H1 (cell line): ENCODE results near the gene ALDH5A1. TPM values are rescaled to one million over a fixed set of nuclear protein-coding genes. Genes with fewer than 3 reads are reported as not detected.

Experiments
- CTCF ChIA-PET: fragments of 300-600 bp; sonication (Branson Sonifier 250); formaldehyde crosslinking; loops from one replicate; lab custom pipeline; 2021; ENCODE audit not compliant: partially characterized antibody; lab: Charles Lee
- POLR2A ChIA-PET: fragments of 300-600 bp; sonication (Branson Sonifier 250); formaldehyde crosslinking; loops from one replicate; lab custom pipeline; 2021; ENCODE audit warnings: inconsistent platforms; ENCODE audit not compliant: partially characterized antibody; lab: Charles Lee
- DNase-seq, 2 experiments: peaks; one replicate each; pipeline versions ENCODE4 v3.0.0 to v3.0.0-alpha.2; 2010 to 2022; ENCODE audit warnings: low spot score in 2 of 2, low read depth in 1 of 2, mixed read lengths in 1 of 2
- FAIRE-seq: peaks from 2 replicates; lab custom pipeline; 2011; peaks lifted over from hg19 to GRCh38; lab: Jason Lieb, UNC
- H2AFZ ChIP-seq: 2 replicates; pipeline ENCODE4 v1.8.1; 2012; ENCODE audit warnings: low read length, inconsistent platforms
- H2AK5ac ChIP-seq: 2 replicates; pipeline ENCODE4 v1.6.1; 2013; ENCODE audit warnings: low read depth, low read length
- H2BK120ac ChIP-seq: replicated peaks from 2 replicates; pipeline ENCODE3; 2013; ENCODE audit warnings: low read depth, low read length, inconsistent platforms
- H2BK12ac ChIP-seq: 2 replicates; pipeline ENCODE4 v1.6.1; 2013; ENCODE audit warnings: low read depth, low read length
- H2BK15ac ChIP-seq: 2 replicates; pipeline ENCODE4 v1.6.1; 2013; ENCODE audit warnings: low read length
- H2BK20ac ChIP-seq: 2 replicates; pipeline ENCODE4 v1.6.1; 2013; ENCODE audit warnings: low read length
- H2BK5ac ChIP-seq: 2 replicates; pipeline ENCODE4 v1.6.1; 2013; ENCODE audit warnings: low read depth, low read length
- H3K14ac ChIP-seq: 2 replicates; pipeline ENCODE4 v1.6.1; 2013; ENCODE audit warnings: inconsistent platforms; ENCODE audit not compliant: insufficient read length
- H3K18ac ChIP-seq: 2 replicates; pipeline ENCODE4 v1.6.1; 2013; ENCODE audit warnings: low read length; ENCODE audit errors: extremely low read depth
- H3K23ac ChIP-seq: 2 replicates; pipeline ENCODE4 v1.6.1; 2013; ENCODE audit warnings: inconsistent platforms; ENCODE audit not compliant: insufficient read length
- H3K23me2 ChIP-seq: 2 replicates; pipeline ENCODE4 v1.6.1; 2013; ENCODE audit warnings: low read depth, low read length
- H3K27ac ChIP-seq: 2 replicates; pipeline ENCODE4 v1.6.1; 2011; ENCODE audit warnings: low read depth, low read length, inconsistent platforms
- H3K27me3 ChIP-seq, 4 experiments: replicated peaks in 1 of 4; 1 replicate in 1 of 4; 2 replicates in 3 of 4; pipeline versions ENCODE4 v1.6.1 to v1.8.1; 2011 to 2013; ENCODE audit warnings: low read length in 3 of 4, mild to moderate bottlenecking in 3 of 4, inconsistent platforms in 2 of 4, mixed read lengths in 2 of 4, moderate library complexity in 1 of 4; ENCODE audit not compliant: control insufficient read depth in 3 of 4, insufficient read depth in 3 of 4; ENCODE audit errors: extremely low read depth in 1 of 4
- H3K36me3 ChIP-seq, 4 experiments: 2 replicates each; pipeline versions ENCODE4 v1.6.1 to v1.8.1; 2011 to 2013; ENCODE audit warnings: mild to moderate bottlenecking in 4 of 4, low read length in 3 of 4, moderate library complexity in 2 of 4, control low read depth in 1 of 4, inconsistent platforms in 1 of 4; ENCODE audit not compliant: insufficient read depth in 4 of 4, control insufficient read depth in 2 of 4
- H3K4ac ChIP-seq: replicated peaks from 2 replicates; pipeline ENCODE3; 2013; ENCODE audit warnings: low read length, low read depth, mixed read lengths, inconsistent platforms; ENCODE audit not compliant: insufficient read length
- H3K4me1 ChIP-seq, 4 experiments: replicated peaks in 1 of 4; 1 replicate in 1 of 4; 2 replicates in 3 of 4; pipeline versions ENCODE4 v1.6.1 to v1.8.1; 2011 to 2013; ENCODE audit warnings: low read length in 3 of 4, inconsistent platforms in 2 of 4, mixed read lengths in 1 of 4; ENCODE audit not compliant: insufficient read depth in 4 of 4, control insufficient read depth in 3 of 4
- H3K4me2 ChIP-seq, 2 experiments: 2 replicates each; pipeline versions ENCODE4 v1.6.1 to v1.8.1; 2011 to 2013; ENCODE audit warnings: low read depth in 2 of 2, low read length in 2 of 2, control low read depth in 1 of 2, inconsistent platforms in 1 of 2, mild to moderate bottlenecking in 1 of 2; ENCODE audit not compliant: insufficient read depth in 1 of 2
- H3K4me3 ChIP-seq, 4 experiments: fragments of 200-600, 300-600 bp in 1 of 4; sonication (generic), shearing (Covaris generic), sonication (Bioruptor Twin) in 1 of 4; 2 replicates each; pipeline versions ENCODE4 v1.5.1 to v1.8.1; 2011 to 2016; ENCODE audit warnings: low read length in 4 of 4, low read depth in 3 of 4, control low read depth in 2 of 4, inconsistent platforms in 2 of 4, mild to moderate bottlenecking in 2 of 4, mixed read lengths in 1 of 4, moderate library complexity in 1 of 4; ENCODE audit not compliant: insufficient read depth in 2 of 4; ENCODE audit errors: extremely low read depth in 1 of 4
- H3K56ac ChIP-seq: replicated peaks from 2 replicates; pipeline ENCODE3; 2013; ENCODE audit warnings: low read depth, mild to moderate bottlenecking, mixed read lengths, low read length, inconsistent platforms; ENCODE audit not compliant: insufficient read length
- H3K79me1 ChIP-seq: 2 replicates; pipeline ENCODE4 v1.6.1; 2013; ENCODE audit warnings: low read depth, low read length, control low read depth
- H3K79me2 ChIP-seq, 2 experiments: 2 replicates each; pipeline versions ENCODE4 v1.6.1 to v1.8.1; 2012 to 2013; ENCODE audit warnings: low read length in 2 of 2, mild to moderate bottlenecking in 2 of 2, inconsistent platforms in 1 of 2; ENCODE audit not compliant: insufficient read depth in 2 of 2, control insufficient read depth in 1 of 2
- H3K9ac ChIP-seq, 4 experiments: replicated peaks in 1 of 4; 1 replicate in 1 of 4; 2 replicates in 3 of 4; pipeline versions ENCODE4 v1.6.1 to v1.8.1; 2011 to 2013; ENCODE audit warnings: low read depth in 3 of 4, low read length in 3 of 4, control low read depth in 2 of 4, mild to moderate bottlenecking in 2 of 4, moderate library complexity in 2 of 4, inconsistent platforms in 1 of 4; ENCODE audit errors: extremely low read depth in 1 of 4
- H3K9me3 ChIP-seq, 2 experiments: 2 replicates each; pipeline versions ENCODE4 v1.6.1 to v1.8.1; 2012 to 2013; ENCODE audit warnings: mild to moderate bottlenecking in 2 of 2, moderate library complexity in 2 of 2, control low read depth in 1 of 2, inconsistent platforms in 1 of 2, low read depth in 1 of 2, low read length in 1 of 2, mixed read lengths in 1 of 2; ENCODE audit not compliant: insufficient read depth in 2 of 2
- H4K20me1 ChIP-seq, 2 experiments: replicated peaks in 1 of 2; 2 replicates each; pipeline versions ENCODE3 to v1.8.1; 2011 to 2013; ENCODE audit warnings: inconsistent platforms in 2 of 2, low read length in 2 of 2, mild to moderate bottlenecking in 1 of 2; ENCODE audit not compliant: insufficient read depth in 2 of 2, control insufficient read depth in 1 of 2
- H4K5ac ChIP-seq: 2 replicates; pipeline ENCODE4 v1.6.1; 2013; ENCODE audit warnings: low read length, low read depth, mixed read lengths, inconsistent platforms; ENCODE audit not compliant: insufficient read length
- H4K8ac ChIP-seq: 2 replicates; pipeline ENCODE4 v1.8.0; 2013; ENCODE audit warnings: mild to moderate bottlenecking, moderate library complexity, low read length, inconsistent platforms; ENCODE audit not compliant: insufficient read depth; ENCODE audit errors: extremely low read depth
- H4K91ac ChIP-seq: replicated peaks from 2 replicates; pipeline ENCODE3; 2013; ENCODE audit warnings: low read length, mixed read lengths, inconsistent platforms; ENCODE audit not compliant: insufficient read length
- BACH1 ChIP-seq: IDR thresholded peaks from 2 replicates; pipeline ENCODE4 v1.6.1; 2012; ENCODE audit warnings: low read length, improper control_type of control experiment
- BCL11A ChIP-seq, 2 experiments: IDR thresholded peaks; one replicate each; pipeline ENCODE4 v1.6.1; 2011; ENCODE audit warnings: low read depth in 2 of 2, low read length in 2 of 2, mild to moderate bottlenecking in 2 of 2
- JUN ChIP-seq: IDR thresholded peaks from 2 replicates; pipeline ENCODE4 v1.6.1; 2011; ENCODE audit warnings: low read depth, mild to moderate bottlenecking, improper control_type of control experiment, low read length
- KDM1A ChIP-seq: fragments of 200-600, 300-600 bp; sonication (generic); IDR thresholded peaks from 2 replicates; pipeline ENCODE4 v1.7.1; 2016; ENCODE audit warnings: mild to moderate bottlenecking, low read length, borderline replicate concordance
- NRF1 ChIP-seq: IDR thresholded peaks from 2 replicates; pipeline ENCODE4 v1.6.1; 2011; ENCODE audit warnings: mild to moderate bottlenecking, low read depth, low read length, improper control_type of control experiment
- RAD21 ChIP-seq, 2 experiments: IDR thresholded peaks in 1 of 2; conservative IDR thresholded peaks in 1 of 2; 2 replicates each; pipeline ENCODE4 v1.6.1; 2011; ENCODE audit warnings: low read depth in 2 of 2, low read length in 2 of 2, improper control_type of control experiment in 1 of 2, inconsistent platforms in 1 of 2, mild to moderate bottlenecking in 1 of 2, moderate library complexity in 1 of 2
- RBBP5 ChIP-seq: IDR thresholded peaks from 2 replicates; pipeline ENCODE4 v1.7.1; 2012; ENCODE audit warnings: low read depth, mild to moderate bottlenecking, inconsistent platforms, low read length, moderate library complexity, borderline replicate concordance
- SP2 ChIP-seq: IDR thresholded peaks from 2 replicates; pipeline ENCODE4 v1.6.1; 2012; ENCODE audit warnings: mild to moderate bottlenecking, low read length, inconsistent platforms
- SRF ChIP-seq: IDR thresholded peaks from 2 replicates; pipeline ENCODE4 v1.6.1; 2011; ENCODE audit warnings: mild to moderate bottlenecking, low read depth, low read length, moderate library complexity
- TAF7 ChIP-seq: optimal IDR thresholded peaks from 2 replicates; pipeline ENCODE3; 2011; ENCODE audit warnings: low read depth, mild to moderate bottlenecking, inconsistent platforms, low read length, moderate library complexity, borderline replicate concordance
- WGBS, 2 experiments: shearing (Covaris generic) in 1 of 2; methylation state at CpG; one replicate each; pipeline versions ENCODE4 v1.1.6 to v1.1.7; 2013 to 2015; ENCODE audit warnings: low lambda C conversion rate in 2 of 2, mixed read lengths in 2 of 2, inconsistent platforms in 1 of 2, low coverage in 1 of 2, missing lambda C conversion rate in 1 of 2; ENCODE audit not compliant: insufficient replicate concordance in 2 of 2, insufficient coverage in 1 of 2, insufficient read length in 1 of 2; ENCODE audit errors: extremely low coverage in 1 of 2, missing lambda C conversion rate in 1 of 2; 5-methylcytosine and 5-hydroxymethylcytosine counted together
- polyA plus RNA-seq, 7 experiments: library from polyadenylated mRNA; depleted of rRNA in 3 of 7; stranded (reverse) in 5 of 7; unstranded in 2 of 7; fragments of >200 nt in 5 of 7; fragments of 200-250 nt in 2 of 7; gene quantifications; 1 replicate in 5 of 7; 2 replicates in 1 of 7; 4 replicates in 1 of 7; pipeline versions ENCODE4 v1.2.1 to v1.2.3, GENCODE V29; 2011 to 2013; ENCODE audit warnings: missing spikeins in 2 of 7, mixed read lengths in 2 of 7
- total RNA-seq: library from RNA; stranded (reverse); fragmentation: NEBNext Ultra II Directional; extraction: Animal tissue kit (Norgen Biotek cat#: 25700); gene quantifications from 2 replicates; pipeline ENCODE4 v1.2.1, GENCODE V29; 2021

The ALDH5A1 gene
- total and polyA plus RNA-seq, 2 of the 8 experiments (the other 6 are each of a cell fraction or from before 2014, with no cell fraction given) = 1.5 to 2.4 TPM

- TF ChIP-seq SP2 (no peak), BCL11A (IDR thresholded peaks at IDR 0.05; ENCODE audit: low read depth in 2 of 2, low read length in 2 of 2) (no peak), SRF (no peak), BACH1 (no peak), JUN (no peak), NRF1 (no peak), TAF7 (no peak), KDM1A (no peak), RAD21 (IDR thresholded peaks at IDR 0.05 in 1 of 2, conservative IDR thresholded peaks at IDR 0.05 in 1 of 2; ENCODE audit: low read depth in 2 of 2, low read length in 2 of 2) (no peak), RBBP5 (no peak)
- Histone ChIP-seq H3K23me2 (no peaks in the 10 kb centered on the region), H2BK12ac (no peak overlapping the region), H3K9me3 (no peaks in the 10 kb centered on the region), H2BK20ac (no peak overlapping the region), H3K4ac (no peak overlapping the region), H2AFZ (no peak overlapping the region), H3K27me3 (no peaks in the 10 kb centered on the region), H3K4me1 (no peaks in the 10 kb centered on the region), H3K4me2 (no peak overlapping the region), H3K18ac (no peak overlapping the region), H3K9ac (no peak overlapping the region), H3K56ac (no peak overlapping the region), H2AK5ac (no peak overlapping the region), H3K79me1 (no peaks in the 10 kb centered on the region), H3K27ac (no peak overlapping the region), H2BK120ac (no peak overlapping the region), H3K23ac (no peak overlapping the region), H3K79me2 (no peaks in the 10 kb centered on the region), H4K91ac (no peak overlapping the region), H2BK15ac (no peak overlapping the region), H2BK5ac (no peak overlapping the region), H3K14ac (no peak overlapping the region), H4K5ac (no peak overlapping the region), H4K20me1 (no peaks in the 10 kb centered on the region), H4K8ac (no peak overlapping the region), H3K4me3 (no peak overlapping the region), H3K36me3 (no peaks in the 10 kb centered on the region)
- ChIA-PET CTCF (interaction anchor here (0.6 to 1.4 kb wide), 4 partner anchors 11 to 24 kb away, joined by 3 to 5 read pairs (median 3); no protein-coding TSS in a partner anchor), POLR2A (interaction anchor here (1.7 kb wide), 1 partner anchor 9 kb away, joined by 3 read pairs; no protein-coding TSS in a partner anchor)
- FAIRE-seq (no peak), DNase-seq (no peak)
- 93% methylated on average over 5 of the region's 5 CpGs; no CpG with 5 or more reads in 1 of the 2 experiments for WGBS, 2 experiments
Observed at GRCh38 chr6:24454452-24454851, 40.3 kb upstream of the ALDH5A1 start.
